GM18499 (cell line): ENCODE data around the gene ZDHHC21.
"Not testable (repeated sequence)": the region's sequence is repeated elsewhere in the genome, so short reads cannot be mapped to it uniquely, and the experiment has no call there.

ENCODE experiments used
- ATAC-seq: cut with Tn5 transposase; IDR thresholded peaks from one replicate; pipeline ENCODE4 v1.9.1; 2021; ENCODE audit warnings: moderate number of reproducible peaks; ENCODE audit not compliant: insufficient read depth, unreplicated experiment

ZDHHC21 gene

GRCh38 chr9:14687042-14687719, 6.1 kb downstream of the ZDHHC21 start:
- no peak for ATAC-seq

- no peak for ATAC-seq
Observed at GRCh38 chr9:14686168-14686567, 7.1 kb downstream of the ZDHHC21 start.

- not testable (repeated sequence) for ATAC-seq
Observed at GRCh38 chr9:14682616-14683015, 10.6 kb downstream of the ZDHHC21 start.

- no peak for ATAC-seq
Observed at GRCh38 chr9:14678776-14679175, 14.5 kb downstream of the ZDHHC21 start.

GRCh38 chr9:14677872-14678271, 15.4 kb downstream of the ZDHHC21 start:
- ATAC-seq, result no peak

- no peak for ATAC-seq
Observed at GRCh38 chr9:14677396-14677795, 15.8 kb downstream of the ZDHHC21 start.

GRCh38 chr9:14674630-14675029, 18.6 kb downstream of the ZDHHC21 start:
- no peak for ATAC-seq

- no peak for ATAC-seq
Observed at GRCh38 chr9:14671377-14671776, 21.9 kb downstream of the ZDHHC21 start.

- no peak for ATAC-seq
Observed at GRCh38 chr9:14670718-14671117, 22.5 kb downstream of the ZDHHC21 start.

GRCh38 chr9:14664022-14664421, 29.2 kb downstream of the ZDHHC21 start:
- ATAC-seq, result not testable (repeated sequence)

GRCh38 chr9:14662060-14662453, 31.2 kb downstream of the ZDHHC21 start:
- no peak for ATAC-seq

- no peak for ATAC-seq
Observed at GRCh38 chr9:14661421-14662059, 31.7 kb downstream of the ZDHHC21 start.

- ATAC-seq, result no peak
Observed at GRCh38 chr9:14660721-14661120, 32.5 kb downstream of the ZDHHC21 start.

- ATAC-seq, result no peak
Observed at GRCh38 chr9:14654932-14655331, 38.3 kb downstream of the ZDHHC21 start.

- ATAC-seq, result no peak
Observed at GRCh38 chr9:14653511-14653910, 39.7 kb downstream of the ZDHHC21 start.

- ATAC-seq, result no peak
Observed at GRCh38 chr9:14652729-14653377, 40.4 kb downstream of the ZDHHC21 start.

- ATAC-seq, result no peak
Observed at GRCh38 chr9:14650596-14650995, 42.6 kb downstream of the ZDHHC21 start.

GRCh38 chr9:14645648-14646047, 47.6 kb downstream of the ZDHHC21 start:
- no peak for ATAC-seq

- ATAC-seq, result no peak
Observed at GRCh38 chr9:14640967-14641366, 52.3 kb downstream of the ZDHHC21 start.

GRCh38 chr9:14640294-14640693, 52.9 kb downstream of the ZDHHC21 start:
- no peak for ATAC-seq

GRCh38 chr9:14633906-14634565, 59.2 kb downstream of the ZDHHC21 start:
- no peak for ATAC-seq
